ENCODE data around the gene SURF1.

The SURF1 gene

DNA sequence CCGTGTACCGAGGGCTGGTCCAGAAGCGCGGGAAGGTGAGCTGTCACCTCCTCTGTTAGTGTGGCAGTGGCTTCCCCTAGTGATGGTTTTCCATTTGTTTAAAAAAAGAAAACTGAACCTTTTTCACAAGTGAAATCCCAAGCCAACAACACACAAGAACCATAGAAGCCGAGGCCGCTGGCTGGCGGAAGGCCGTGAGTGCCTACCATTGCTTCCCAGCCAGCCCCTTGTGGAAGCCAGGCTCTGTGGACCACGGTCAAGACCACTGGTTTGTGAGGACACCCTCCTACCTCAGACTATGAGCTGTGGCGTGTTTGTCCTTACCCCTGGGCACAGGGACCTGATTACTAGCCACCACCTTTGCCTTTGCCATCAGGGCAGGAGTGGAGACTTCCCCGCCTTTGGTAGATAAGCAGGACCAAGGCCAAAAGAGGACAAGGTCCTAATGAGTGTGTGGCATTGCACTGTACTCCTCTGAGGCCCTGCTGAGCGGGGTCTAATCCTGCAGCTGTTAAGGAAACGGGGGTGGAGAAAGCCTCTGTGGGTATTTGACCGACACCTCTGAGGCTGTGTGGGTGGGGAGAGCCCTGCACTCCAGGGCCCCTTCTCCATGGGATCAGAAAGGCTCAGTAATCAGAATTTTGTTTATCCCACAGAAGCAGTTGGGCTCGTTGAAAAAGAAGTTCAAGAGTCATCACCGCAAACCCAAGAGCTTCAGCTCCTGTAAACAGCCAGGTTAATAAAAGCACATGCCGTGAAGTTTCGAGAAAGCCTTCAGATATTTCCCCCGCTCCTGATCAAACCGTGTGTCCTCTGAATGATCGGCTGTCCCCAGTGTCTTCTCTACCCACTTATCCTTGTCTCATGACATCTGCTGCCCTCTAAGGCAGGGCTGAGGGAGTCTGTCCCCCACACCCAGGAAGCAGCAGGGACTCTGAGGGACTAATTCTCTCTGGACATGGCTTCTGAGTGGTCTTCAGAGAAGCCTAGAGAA, 4.4 kb upstream of the SURF1 start:
- DNase-seq: no peak

DNA sequence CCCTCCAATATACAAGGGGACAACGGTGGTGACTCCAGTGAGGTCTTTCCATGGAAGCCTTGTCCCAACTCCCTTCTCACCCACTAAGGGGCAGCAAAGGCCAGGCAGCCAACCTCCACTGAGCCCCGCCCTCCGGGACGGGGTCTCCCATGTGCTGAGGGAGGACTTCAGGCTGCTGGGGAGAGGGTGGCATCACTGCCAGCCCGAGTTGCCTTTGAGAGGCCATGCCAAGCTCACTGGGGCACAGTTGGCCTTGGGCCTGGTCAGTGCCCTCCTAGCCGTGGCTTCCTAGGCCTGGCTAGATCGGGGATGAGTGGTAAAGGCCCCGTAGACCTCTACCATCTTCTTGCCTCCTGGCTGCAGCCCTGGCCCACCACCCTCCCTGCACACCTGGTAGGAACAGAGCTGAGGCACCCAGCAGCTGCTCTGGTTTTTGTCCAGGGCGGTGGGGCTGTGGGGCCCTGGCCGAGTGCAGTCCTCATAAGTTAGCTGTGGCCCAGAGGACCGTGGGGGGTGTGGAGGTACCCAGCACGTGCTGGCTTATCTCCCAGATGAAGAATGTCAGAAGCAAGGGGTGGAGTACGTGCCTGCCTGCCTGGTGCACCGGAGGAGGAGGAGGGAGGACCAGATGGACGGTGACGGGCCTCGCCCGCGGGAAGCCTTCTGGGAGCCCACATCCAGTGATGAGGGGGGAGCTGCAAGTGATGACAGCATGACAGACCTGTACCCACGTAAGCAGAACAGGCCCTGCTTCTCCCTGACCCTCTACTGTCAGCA, 3.3 kb upstream of the SURF1 start:
- DNase-seq: no peak

DNA sequence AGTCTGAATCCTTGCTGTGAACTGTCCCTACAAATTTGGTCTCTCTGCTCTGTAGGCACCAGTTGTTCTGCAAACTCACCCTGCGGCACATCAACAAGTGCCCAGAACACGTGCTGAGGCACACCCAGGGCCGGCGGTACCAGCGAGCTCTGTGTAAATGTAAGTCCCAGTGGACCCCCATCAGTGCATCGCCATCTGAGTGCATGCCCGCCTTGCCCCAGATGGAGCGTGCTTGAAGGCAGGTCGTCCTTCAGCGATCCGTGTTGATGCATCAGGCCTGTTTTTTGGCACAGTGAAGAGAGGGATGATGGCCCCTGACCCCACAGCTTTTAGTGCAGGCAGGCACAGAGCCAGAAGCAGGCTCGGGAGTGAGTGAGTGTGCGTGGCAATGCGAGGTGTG, 1.4 kb upstream of the SURF1 start:
- DNase-seq: no peak

DNA sequence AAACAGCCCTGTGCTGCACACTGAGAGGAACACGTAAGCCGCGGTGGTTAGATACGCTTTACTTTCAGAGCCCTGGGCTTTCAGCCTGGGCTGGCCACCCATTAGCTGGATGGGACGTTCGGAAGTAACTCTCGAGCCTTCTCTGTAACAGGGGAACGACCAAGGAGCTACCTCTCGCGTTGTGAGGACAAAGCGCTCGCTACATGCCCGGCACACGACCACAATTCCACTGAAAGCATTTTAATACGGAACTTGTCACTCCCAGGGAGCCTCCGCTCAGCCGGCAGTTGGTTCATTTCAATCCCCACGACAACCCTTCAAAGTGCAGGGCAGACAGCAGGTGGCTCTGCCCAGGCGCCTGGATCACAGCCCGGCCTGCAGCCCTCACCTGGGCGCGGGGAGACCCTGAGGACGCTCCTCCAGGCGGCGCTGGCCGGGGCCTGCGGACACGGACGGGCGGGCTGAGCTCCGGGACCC, 368 bp downstream of the SURF1 start:
- peak; percentile 37 for DNase-seq

DNA sequence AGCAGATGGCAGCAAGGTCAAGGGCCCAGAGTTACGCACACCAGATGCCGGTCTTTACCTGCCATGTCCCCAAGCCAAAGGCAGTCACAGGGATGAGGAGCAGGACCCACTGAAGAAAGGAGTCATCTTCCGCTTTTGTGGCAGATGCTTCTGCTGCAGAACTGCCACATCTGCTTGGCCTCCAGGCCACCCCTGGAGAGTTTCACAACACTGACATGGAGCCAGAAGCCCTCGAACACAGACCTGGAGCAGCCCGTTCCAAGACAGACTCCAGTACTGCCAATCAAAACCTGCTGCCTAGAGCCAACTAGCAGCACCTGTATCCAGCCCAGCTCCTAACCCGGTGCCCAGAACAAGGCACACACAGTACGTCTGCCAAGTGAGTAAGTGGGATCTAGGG, 1.5 kb downstream of the SURF1 start:
- DNase-seq: no peak

DNA sequence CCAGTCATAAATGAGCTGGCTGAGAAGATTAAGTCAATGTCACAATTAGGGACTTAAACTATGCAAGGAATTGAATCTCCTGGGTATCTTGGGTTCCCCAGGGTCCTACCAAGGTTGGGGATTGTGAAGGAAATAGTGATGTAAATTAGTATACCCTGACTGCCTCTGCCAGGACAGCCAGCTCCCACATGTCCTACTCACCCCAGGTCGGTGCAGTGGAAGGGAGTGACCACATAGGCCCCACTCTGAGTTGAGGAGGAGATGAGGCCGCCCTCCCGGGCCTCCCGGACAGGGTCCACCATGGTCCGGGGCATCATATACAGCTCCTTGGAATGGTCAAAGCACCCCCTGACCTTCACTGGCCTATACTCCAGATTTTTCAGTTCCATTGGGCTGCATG, 2.7 kb downstream of the SURF1 start:
- no peak for DNase-seq

DNA sequence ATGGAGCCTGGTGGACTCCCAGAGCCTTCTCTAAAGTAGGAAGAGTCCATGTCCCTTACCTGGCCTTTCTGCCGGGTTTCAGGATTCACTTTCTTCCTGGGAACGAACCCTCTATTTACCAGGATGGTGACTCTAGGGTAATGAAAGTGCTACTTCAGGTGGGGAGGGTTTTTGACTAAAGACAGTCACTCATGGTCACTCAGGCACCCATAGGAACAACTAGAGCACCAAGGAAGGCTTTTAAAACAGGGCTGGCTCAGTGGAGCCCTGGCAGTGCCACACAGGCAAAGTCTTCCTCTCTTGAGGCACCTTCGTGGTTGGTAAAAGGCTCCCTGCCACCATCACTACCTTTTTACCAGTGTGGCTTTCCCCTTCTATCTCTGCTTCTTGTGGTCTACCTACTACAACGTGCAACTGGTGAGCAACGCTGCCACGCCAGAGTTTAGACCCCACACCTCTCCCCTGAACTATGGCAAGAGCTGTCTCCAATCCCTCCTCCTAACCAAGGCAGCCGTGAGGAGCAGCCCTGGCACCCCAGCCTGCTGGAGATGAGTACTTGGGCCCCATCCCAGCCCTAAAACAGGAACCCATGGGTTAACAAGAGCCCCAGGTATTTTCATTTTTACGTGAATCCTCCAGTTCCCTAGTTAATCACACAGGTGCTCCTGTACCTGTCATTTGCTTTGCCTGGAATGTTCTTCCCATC, 3.5 kb downstream of the SURF1 start:
- no peak for DNase-seq

DNA sequence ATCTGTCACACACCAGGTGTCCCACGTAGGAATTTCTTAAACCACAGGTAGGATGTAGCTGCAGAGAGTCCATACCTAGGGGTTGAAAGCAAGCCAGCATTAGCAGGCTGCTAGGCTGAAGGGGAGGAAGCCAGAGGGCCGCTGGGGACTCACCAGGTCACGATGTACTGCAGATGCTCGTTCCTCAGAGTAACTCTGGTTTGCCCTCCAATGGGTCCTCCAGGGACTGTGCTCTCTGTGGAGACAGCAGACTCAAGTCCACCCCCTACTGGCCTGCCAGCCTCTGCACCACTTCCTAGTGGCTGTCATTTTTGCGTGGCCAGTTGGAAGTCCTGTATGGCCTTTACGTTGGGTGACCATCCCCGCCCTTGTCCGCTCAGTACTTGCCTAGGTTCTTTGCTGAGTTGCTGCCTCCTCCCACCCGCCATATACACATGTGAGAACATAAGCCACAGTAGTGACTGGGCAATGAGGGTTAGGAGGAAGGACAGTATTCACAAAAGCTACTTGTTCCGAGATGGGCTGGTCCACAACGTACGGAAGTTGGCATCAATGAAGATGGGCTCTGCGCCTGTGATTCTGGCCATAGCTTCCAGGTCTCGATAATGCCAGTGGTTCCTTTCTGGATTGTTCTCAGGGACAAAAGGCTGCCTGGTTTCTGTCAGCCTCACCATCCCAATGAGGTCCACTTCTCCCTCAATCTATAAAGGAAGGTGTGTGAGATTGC, 4.2 kb downstream of the SURF1 start:
- DNase-seq: no peak

DNA sequence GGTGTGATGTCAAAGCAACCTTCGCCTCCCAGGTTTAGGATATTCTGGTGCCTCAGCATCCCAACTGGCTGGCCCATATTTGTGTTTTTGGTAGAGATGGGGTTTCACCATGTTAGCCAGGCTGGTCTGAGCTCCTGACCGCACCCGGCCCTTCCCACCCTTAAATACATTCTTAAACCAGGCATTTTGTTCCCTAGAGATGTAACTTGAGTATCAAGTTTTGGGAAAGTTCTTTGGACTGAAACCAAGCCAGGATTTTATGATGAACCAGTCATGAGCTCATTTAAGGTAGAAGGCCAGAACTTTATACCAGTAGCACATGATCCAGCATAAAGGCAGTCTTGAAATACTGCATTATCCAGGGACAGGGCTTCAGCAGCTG, 4.8 kb downstream of the SURF1 start:
- no peak for DNase-seq

DNA sequence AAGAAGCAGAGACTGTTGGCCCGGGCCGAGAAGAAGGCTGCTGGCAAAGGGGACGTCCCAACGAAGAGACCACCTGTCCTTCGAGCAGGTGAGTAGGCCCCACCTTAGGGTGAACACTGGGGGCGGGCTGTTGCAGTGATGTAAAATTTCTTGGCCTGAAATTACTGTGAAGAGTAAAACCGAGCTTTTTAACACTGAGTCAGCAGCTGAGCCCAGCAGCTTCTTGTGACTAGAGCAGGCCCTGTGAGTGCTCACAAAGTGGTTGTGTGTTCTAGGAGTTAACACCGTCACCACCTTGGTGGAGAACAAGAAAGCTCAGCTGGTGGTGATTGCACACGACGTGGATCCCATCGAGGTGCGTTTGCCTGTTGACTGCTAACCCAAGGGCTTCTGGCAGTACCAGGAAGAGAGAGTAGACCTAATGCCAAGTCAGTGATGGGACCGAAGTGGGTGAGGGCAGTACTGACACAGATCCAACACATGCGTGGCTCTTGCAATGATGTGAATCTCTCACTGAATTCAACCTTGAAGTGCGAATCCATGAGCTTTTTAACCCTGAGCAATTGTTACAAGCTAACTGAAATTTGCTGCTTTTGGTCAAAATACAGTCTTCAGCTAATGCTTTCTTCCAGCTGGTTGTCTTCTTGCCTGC, 6.2 kb downstream of the SURF1 start:
- no peak for DNase-seq

DNA sequence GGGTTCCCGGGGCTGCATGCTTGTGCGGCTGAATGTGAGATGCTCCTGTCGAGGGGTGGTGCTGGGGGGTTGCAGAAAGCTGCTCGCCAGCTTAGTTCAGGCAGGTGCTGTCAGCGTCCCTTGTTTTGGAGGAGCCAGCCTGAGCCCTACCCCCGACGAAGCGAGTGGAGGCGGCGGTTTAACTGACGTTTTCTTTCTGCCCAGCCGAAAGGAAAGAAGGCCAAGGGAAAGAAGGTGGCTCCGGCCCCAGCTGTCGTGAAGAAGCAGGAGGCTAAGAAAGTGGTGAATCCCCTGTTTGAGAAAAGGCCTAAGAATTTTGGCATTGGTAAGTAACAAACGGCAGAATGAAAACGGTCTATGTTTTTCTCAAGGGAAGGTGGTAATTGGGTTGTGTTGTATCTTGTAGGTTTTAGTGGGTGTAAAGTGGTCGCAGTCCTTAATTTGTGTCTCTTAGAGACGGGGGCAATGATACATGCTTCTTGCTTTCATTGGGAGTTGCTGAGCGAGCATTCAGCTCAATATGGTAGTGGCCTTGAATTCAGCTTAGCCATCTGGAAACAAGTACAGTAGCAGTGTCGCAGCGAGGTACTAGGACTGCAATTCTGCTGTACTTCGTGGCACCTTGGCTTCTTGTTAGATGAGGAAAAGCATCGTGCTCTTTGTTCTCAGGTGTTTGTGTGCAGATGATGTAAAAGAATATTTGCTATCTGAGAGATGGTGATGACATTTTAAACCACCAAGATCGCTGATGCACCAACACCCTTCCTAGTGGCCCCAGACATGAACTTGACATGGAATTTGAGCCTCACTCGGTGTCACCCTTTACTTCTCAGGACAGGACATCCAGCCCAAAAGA, 7.3 kb downstream of the SURF1 start:
- no peak for DNase-seq

DNA sequence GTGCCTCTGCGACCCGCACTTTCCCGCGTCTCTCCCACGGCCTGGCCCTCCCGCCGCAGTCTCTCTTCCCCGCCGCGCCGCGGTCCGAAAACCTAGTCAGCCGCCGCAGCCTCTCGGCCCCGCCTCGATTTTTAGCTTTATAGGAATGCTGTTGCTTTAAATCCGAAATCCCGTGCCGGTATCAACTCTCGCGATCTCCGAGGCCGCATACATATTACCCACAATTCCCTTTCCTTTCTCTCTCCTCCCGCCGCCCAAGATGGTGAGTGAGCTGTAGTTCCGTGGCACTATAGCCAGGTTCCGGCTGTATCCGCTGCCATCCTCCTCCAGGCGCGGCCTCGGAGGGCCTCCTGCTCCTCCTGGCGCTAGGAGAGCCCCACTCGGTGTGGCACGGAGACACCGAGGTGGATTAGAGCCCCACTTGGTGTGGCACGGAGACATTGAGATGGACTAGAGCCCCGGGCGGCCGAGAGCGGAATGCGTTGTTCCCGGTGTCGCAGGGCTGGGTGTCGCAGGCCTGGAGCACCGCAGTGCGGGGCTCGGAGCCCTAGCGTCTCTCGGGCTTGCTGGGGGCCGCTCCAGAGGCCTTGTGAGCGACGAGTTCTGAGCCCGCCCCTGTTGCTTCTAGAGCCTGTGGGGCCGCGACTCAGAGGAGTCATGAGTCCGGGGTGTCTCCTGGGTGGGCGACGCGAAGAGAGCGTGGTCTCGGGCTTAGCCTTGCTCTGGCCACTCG, 8.1 kb downstream of the SURF1 start, which contains the start of the genes MED22 and RPL7A:
Gene MED22 (minus strand): TSS at position 147 of the 733 bp plus-strand sequence. CDS start 1,469 bp downstream, outside the sequence.
Gene RPL7A (plus strand): TSS at position 234 of the 733 bp plus-strand sequence. CDS start 26 bp downstream, at position 260.
- peak; percentile 91 for DNase-seq

DNA sequence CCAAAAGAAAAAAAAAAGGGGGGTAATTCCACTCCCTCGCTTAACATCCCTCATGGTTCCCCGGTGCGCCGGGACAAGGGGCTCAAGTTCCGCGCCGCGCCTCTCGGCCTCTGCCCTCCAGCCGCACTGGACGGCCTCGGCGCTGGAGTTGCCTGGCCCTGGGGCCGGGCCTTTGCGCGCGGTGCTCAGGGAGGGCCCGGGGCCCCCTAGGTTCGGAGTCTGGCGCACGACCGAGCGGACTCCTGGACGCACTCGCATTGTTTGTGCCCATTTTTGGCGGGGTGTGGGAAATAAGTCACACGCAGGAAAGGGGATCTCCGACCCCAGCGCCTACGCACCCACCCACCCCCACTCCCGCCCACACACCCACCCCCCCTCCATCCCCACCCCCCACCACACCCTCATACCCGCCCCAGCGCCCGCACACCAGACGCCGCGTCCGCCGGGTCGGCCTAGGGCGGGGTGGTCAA, 8.7 kb downstream of the SURF1 start:
- peak; percentile 35 for DNase-seq

DNA sequence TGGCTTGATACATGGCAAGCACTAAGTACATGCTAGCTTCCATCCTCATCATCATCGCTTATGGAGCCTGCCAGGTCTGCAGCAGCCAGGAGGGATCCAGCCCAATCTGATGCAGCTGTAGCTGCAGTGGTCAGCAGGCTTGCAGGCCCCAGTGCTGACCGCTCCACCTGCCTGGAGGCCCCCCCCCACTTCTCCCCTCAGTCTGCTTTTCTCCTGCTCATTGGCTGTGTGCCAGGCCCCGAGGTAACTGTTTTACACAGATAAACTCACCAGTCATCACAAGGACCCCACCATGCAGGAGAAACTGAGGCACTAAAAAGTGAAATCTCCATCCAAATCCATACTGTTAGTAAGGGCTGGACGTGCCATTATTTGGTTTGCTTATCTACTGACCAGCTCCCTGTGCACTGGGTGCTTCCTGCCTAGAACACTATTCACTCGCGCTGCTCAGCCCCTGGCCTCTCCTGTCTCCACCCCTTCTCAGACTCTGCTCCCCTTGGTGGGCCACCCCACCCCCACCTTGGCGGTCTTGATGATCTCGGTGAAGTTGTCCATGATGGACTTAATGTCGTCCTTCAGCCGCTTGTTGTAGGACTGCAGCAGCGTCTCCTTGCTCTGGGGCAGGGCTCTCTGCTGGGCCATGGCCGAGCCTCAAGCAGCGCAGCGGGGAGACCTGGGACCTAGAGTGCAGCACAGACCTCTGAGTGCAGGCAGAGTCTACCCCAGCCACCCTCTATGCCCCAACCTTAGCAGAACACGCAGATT, 10.1 kb downstream of the SURF1 start:
- no peak for DNase-seq

DNA sequence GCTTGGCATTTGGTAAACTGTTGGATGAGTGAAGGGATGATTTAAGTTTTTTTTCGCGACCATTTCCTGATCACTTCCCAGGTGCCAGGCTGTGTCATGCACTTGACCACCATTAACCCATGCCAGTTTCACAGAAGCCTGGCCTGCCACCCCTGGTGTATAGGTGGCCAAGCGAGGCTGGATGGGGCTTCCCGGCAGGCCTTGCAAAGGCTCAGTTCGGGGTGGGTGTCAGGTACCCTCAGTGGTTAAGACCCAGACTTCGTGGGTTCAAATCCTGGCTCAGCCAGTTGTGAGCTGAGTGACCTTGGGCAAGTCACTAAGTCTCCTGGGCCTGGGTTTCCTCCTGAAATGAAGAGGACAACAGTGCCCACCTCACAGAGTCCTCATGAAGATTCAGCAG, 10.7 kb downstream of the SURF1 start:
- DNase-seq: no peak

DNA sequence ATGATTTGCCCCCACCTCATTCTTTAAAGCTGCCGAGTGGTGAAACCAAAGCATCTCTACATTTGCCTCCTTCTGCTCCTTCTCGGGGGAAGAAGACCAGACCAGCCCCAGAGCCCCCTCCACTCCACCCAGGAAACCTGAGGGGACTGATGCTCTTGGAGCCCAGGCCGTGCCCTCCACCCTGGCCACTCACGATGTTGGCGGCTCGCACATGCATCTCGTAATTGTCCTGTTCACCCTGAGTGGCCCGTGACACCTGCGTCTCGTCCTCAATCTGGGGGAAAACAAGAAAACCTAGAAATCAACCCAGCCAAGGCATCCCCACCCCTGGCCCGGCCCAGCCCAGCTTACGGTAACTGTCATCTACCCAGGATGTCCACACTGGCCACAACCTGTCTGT, 11.3 kb downstream of the SURF1 start:
- DNase-seq: no peak

DNA sequence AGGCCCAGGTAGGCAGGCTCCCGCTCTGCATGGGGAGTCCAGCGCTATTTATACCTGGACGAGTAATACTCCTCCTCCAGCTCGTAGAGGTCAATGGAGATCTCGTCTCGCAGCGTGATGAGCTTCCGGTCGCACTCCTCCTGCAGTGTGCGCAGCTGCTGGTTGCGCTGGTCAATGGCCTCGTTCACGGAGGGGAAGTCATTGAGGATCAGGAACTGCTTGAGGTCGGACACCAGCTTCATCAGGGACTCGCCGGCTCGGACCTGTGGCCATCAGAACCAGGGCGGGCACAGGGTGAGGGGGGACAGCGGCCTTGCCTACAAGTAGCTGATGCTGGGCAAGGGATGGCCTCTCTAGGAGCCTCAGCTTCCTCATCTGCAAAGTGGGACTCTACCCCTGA, 12.2 kb downstream of the SURF1 start:
- DNase-seq: no peak

DNA sequence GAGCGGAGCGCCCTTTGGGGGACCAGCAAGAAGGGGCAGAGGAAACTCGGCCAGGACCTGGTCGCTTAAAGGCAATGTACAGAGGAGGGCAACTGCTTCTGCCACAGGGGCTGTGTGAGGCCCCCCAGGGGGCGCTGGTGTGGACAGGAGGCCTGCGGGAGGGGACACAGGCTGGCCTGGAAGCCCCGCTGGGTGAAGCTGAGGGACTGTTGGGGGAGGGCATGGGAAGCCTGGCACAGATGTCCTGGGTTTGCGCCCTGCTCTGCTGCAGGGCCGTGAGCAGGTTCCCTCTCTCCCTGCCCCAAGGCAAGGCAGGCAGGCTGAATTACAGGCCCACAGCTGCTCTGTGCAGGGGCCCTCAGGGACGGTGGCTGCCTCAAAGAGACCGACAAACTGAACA, 13.7 kb downstream of the SURF1 start:
- DNase-seq: no peak

DNA sequence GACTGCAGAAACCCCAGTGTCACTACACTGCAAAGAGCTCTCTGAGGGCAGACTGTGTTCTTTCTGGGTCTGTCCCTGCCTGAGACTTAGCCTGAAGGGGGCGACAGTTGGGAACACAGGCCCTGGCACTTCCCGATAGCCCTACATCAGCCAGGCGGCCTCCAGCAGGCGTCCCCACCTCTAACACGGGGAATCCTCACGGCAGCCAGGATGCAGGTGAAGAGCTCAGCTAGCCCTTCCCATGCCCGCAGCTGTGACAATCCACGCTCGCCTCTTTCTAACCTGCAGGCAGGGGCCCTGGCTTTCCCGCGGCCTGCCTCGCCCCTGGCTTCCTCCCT, 14.2 kb downstream of the SURF1 start:
- DNase-seq: no peak
